CD4-positive, alpha-beta T cell treated with Interleukin-6 at 100 ng/mL for 8 hours (primary cell): Measurements from ENCODE around the gene PLCB1.

Experiments
- DNase-seq: peaks from one replicate; pipeline ENCODE4 v3.0.0-alpha.2; 2020; ENCODE audit warnings: mixed read lengths, low spot score

Gene PLCB1

GRCh38 chr20:8246153-8246552, 114.1 kb downstream of the PLCB1 start:
- no peak for DNase-seq

GRCh38 chr20:8246716-8247115, 114.7 kb downstream of the PLCB1 start:
- no peak for DNase-seq

GRCh38 chr20:8248051-8248450, 116.0 kb downstream of the PLCB1 start:
- DNase-seq: no peak

GRCh38 chr20:8249634-8250033, 117.6 kb downstream of the PLCB1 start:
- DNase-seq: no peak

- DNase-seq: no peak
These were observed 118.6 kb downstream of the PLCB1 start for GRCh38 chr20:8250539-8251200.

- DNase-seq: no peak
These were observed 119.1 kb downstream of the PLCB1 start for GRCh38 chr20:8251201-8251575.

- DNase-seq: no peak
These were observed 123.0 kb downstream of the PLCB1 start for GRCh38 chr20:8254911-8255582.

GRCh38 chr20:8255945-8256632, 124.0 kb downstream of the PLCB1 start:
- no peak for DNase-seq

GRCh38 chr20:8260837-8261251, 128.8 kb downstream of the PLCB1 start:
- DNase-seq: no peak

- no peak for DNase-seq
These were observed 130.7 kb downstream of the PLCB1 start for GRCh38 chr20:8262721-8263120.

- no peak for DNase-seq
These were observed 133.5 kb downstream of the PLCB1 start for GRCh38 chr20:8265588-8265987.

GRCh38 chr20:8267009-8267408, 134.9 kb downstream of the PLCB1 start:
- no peak for DNase-seq

- no peak for DNase-seq
These were observed 139.7 kb downstream of the PLCB1 start for GRCh38 chr20:8271727-8272126.

GRCh38 chr20:8272766-8273165, 140.7 kb downstream of the PLCB1 start:
- DNase-seq: no peak

- DNase-seq: no peak
These were observed 152.8 kb downstream of the PLCB1 start for GRCh38 chr20:8284902-8285301.

GRCh38 chr20:8287340-8287739, 155.3 kb downstream of the PLCB1 start:
- no peak for DNase-seq

GRCh38 chr20:8291200-8291599, 159.1 kb downstream of the PLCB1 start:
- DNase-seq: no peak

- no peak for DNase-seq
These were observed 159.8 kb downstream of the PLCB1 start for GRCh38 chr20:8291873-8292272.

- DNase-seq: no peak
These were observed 160.7 kb downstream of the PLCB1 start for GRCh38 chr20:8292793-8293192.

GRCh38 chr20:8293750-8294149, 161.7 kb downstream of the PLCB1 start:
- DNase-seq: no peak

- no peak for DNase-seq
These were observed 164.5 kb downstream of the PLCB1 start for GRCh38 chr20:8296536-8296935.

- DNase-seq: no peak
These were observed 166.5 kb downstream of the PLCB1 start for GRCh38 chr20:8298426-8299043.

- DNase-seq: no peak
These were observed 167.9 kb downstream of the PLCB1 start for GRCh38 chr20:8299921-8300320.
